Cardiac fibroblast (primary cell): ENCODE measurements around the gene SLC5A3.

ENCODE experiments used
- DNase-seq, 2 donors: peaks; one replicate each; pipeline versions ENCODE4 v3.0.0 to v3.0.0-alpha.2; 2010; ENCODE audit warnings: low read depth in 2 of 2
- H3K4me3 ChIP-seq, 2 donors: replicated peaks in 1 of 2; 1 replicate in 1 of 2; 2 replicates in 1 of 2; pipeline ENCODE4 v1.5.1; 2011; ENCODE audit warnings: low read depth in 2 of 2, low read length in 2 of 2, mild to moderate bottlenecking in 2 of 2, moderate library complexity in 1 of 2
- TF ChIP-seq, protein P1 (sequence below): IDR thresholded peaks from one replicate; pipeline ENCODE4 v1.5.1; 2011; ENCODE audit warnings: low read depth, mild to moderate bottlenecking, low read length, inconsistent platforms

Gene SLC5A3

DNA sequence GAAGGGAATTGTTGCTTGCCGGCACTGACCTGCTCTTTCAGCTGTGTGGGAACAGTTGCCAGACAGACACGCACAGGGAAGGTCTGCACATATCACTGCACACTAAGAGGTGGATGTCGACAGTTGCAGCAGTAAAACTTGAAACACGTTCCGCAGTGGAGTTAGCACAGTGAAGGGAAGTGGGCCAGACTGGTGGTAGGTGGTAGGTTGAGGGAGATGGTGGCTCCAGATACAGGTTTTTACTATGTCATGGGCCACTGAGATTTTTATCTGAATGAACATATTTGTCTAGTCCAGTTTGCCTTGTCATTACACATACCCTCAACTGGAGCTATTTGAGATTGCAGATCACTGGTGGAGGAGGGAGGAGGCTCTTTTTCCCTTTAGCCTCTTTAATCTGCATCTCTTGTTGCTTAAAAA is 13.5 kb downstream of the SLC5A3 start:
- TF ChIP-seq, protein P1, sequence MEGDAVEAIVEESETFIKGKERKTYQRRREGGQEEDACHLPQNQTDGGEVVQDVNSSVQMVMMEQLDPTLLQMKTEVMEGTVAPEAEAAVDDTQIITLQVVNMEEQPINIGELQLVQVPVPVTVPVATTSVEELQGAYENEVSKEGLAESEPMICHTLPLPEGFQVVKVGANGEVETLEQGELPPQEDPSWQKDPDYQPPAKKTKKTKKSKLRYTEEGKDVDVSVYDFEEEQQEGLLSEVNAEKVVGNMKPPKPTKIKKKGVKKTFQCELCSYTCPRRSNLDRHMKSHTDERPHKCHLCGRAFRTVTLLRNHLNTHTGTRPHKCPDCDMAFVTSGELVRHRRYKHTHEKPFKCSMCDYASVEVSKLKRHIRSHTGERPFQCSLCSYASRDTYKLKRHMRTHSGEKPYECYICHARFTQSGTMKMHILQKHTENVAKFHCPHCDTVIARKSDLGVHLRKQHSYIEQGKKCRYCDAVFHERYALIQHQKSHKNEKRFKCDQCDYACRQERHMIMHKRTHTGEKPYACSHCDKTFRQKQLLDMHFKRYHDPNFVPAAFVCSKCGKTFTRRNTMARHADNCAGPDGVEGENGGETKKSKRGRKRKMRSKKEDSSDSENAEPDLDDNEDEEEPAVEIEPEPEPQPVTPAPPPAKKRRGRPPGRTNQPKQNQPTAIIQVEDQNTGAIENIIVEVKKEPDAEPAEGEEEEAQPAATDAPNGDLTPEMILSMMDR, result no peak
- DNase-seq, result no peak
- no peak overlapping the region for H3K4me3 ChIP-seq

DNA sequence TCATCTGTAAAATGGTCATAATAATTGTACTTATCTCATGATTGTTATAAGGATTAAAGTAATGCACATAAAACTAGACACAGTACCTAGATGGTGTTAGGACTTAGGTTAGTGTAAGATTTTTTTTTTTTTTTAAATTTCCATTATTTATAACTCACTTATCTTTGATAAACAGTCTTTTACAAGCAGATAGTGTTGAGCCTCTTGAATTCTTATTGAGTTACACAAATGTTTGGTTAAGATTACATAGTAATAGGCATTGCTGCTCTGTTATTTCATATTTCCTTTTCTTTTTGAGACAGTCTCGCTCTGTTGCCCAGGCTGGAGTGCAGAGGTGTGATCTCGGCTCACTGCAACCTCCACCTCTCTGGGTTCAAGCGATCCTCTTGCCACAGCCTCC is 15.4 kb downstream of the SLC5A3 start:
- TF ChIP-seq, protein P1, result no peak
- no peak overlapping the region for H3K4me3 ChIP-seq

DNA sequence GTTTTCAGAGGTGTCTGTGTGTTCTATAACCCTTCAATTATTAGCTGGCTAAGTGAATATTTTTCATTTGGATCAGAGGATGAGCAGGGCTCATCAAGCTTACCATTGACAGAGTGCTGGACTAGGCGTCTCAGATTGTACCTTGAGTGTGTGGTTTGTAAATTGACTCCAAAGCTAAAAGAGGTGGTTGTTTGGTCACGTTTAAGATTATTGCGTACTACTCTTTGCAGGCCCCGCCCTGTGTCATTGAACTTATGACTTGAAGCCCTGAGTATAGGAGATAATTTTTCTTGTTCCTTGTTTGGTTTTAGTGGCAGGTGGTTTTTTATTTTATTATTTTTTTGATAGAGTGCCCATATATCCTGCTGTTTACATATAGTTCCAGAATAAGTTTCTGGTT is 17.7 kb downstream of the SLC5A3 start:
- H3K4me3 ChIP-seq, result no peak overlapping the region
- TF ChIP-seq, protein P1, result no peak
- DNase-seq, result no peak

More for the DNA sequence above, 15.4 kb downstream of the SLC5A3 start:
- DNase-seq, result no peak

DNA sequence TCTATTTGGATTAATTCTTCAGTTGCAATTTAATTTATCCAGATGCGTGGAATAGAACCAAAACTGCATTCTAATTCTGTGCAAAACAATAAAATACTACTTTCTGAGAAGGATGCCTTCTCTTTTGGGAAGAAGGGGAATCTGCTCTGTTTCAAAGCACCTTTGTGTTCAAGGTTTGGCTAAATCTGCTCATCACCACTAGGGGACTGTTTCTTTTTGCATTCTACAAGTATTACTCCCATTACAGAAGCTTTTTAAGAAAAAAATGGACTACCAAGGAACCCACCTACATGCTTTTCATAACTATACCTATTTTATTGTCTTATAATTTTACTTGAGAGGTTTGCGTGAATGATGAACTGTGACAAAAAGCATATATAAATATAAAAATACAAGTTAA is 18.2 kb downstream of the SLC5A3 start:
- H3K4me3 ChIP-seq, result no peak overlapping the region
- DNase-seq, result peak; percentile 11 to 22
- TF ChIP-seq, protein P1, result peak; percentile 47

DNA sequence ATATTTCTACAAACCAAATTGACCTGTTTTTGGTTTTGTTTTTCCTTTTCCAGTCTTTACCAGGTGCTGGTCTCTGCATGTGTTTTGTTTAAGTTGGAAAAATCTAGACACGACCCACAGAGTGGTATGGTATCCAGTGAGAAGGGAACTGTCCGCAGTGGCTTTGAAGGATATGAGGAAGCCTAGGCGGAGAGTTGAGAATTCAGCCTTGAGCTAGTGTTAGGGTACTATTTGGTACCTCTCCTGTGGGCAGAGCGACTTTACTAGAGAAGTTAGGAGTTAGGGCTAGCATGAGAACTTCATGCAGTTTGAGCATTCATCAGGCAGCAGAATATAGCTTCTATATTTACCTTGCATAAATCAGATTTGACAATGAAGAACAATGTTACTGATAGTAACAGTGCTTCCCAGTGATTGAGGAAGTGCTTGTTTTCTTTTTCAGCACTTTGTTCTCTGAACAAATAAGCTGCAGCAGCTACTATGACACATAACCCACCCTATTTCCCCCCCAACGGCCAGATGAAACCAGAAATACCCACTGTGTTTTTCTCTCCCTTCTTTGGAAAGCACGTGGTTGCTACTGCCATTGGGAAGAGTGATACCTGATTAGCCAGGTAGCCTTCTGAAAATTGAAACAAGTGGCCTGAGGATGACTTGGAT is 19.0 kb downstream of the SLC5A3 start:
- TF ChIP-seq, protein P1, result no peak
- H3K4me3 ChIP-seq, result no peak overlapping the region
- DNase-seq, result no peak

DNA sequence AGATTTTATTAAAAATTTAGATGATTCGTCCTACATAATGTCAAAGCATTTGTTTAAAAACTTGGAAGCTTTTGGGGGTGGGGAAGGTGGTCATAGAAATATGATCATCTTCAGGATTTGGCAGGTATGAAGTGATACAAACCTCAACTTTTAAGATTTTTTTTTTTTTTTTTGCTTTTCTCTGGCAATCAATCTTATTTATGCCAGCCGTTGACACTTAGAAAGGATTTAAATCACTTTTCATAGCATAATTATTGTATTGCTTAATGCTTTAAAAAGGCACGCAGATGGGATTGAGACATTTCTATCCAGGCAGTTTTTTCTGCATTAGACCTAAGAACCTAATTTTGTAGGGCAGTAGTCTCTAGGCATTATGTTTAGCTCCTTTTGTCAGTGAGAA is 19.7 kb downstream of the SLC5A3 start:
- no peak for DNase-seq
- TF ChIP-seq, protein P1, result no peak
- H3K4me3 ChIP-seq, result no peak overlapping the region

DNA sequence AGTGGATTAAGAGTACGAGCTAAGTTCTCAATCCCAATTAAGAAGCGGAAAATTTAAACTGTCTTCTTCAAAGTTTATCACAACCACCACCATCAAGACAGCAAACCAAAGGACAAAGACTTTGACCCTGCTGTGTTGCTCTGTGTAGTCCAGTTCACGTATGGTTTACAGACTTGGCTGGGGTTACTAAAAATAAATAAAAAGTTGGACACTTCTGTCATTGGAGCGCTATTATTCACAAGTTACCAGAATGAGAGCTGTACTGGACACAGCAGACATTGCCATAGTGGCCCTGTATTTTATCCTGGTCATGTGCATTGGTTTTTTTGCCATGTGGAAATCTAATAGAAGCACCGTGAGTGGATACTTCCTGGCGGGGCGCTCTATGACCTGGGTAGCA is 21.6 kb downstream of the SLC5A3 start:
- no peak for DNase-seq
- TF ChIP-seq, protein P1, result no peak
- H3K4me3 ChIP-seq, result no peak overlapping the region
